ENCODE measurements around the gene EXOC6B.

GRCh38 chr2:72162574-72162973 is 663.3 kb downstream of the EXOC6B start:
- TF ChIP-seq CTCF (conservative IDR thresholded peaks at IDR 0.05) (no peak), EZH2 (IDR thresholded peaks at IDR 0.05; ENCODE audit: low read depth) (no peak)
